GM23338 (cell line): Measurements from ENCODE around the gene KRT78. TPM values are rescaled to one million over a fixed set of nuclear protein-coding genes. Genes with fewer than 3 reads are reported as not detected.

Experiments
- ATAC-seq: fragments of 200-7000 bp; cut with Tn5 transposase; 3 replicates; pipeline ENCODE4 v1.9.1; 2020
- DNase-seq: peaks from one replicate; pipeline ENCODE4 v3.0.0-alpha.2; 2015; ENCODE audit warnings: low spot score
- H2AFZ ChIP-seq: fragments of 200-600 bp; sonication (generic); 2 replicates; pipeline ENCODE4 v1.8.0; 2016; ENCODE audit warnings: antibody characterized with exemption, mild to moderate bottlenecking, moderate library complexity
- H3F3A ChIP-seq: fragments of 200-600 bp; sonication (generic); replicated peaks from 2 replicates; pipeline ENCODE4 v1.8.0; 2017; ENCODE audit warnings: antibody characterized with exemption, mixed run types, low read depth
- H3K27ac ChIP-seq: fragments of 200-600 bp; sonication (generic); 2 replicates; pipeline ENCODE4 v1.6.1; 2016; ENCODE audit warnings: low read depth
- H3K27me3 ChIP-seq: fragments of 200-600 bp; sonication (generic); 2 replicates; pipeline ENCODE4 v1.8.0; 2016; ENCODE audit warnings: mild to moderate bottlenecking, mixed run types, moderate library complexity; ENCODE audit not compliant: insufficient read depth
- H3K36me3 ChIP-seq: fragments of 200-600 bp; sonication (generic); 2 replicates; pipeline ENCODE4 v1.8.0; 2016; ENCODE audit warnings: mild to moderate bottlenecking; ENCODE audit not compliant: insufficient read depth
- H3K4me1 ChIP-seq: fragments of 200-600 bp; sonication (generic); 2 replicates; pipeline ENCODE4 v1.8.0; 2016; ENCODE audit warnings: mild to moderate bottlenecking, moderate library complexity; ENCODE audit not compliant: insufficient read depth
- H3K4me2 ChIP-seq: fragments of 200-600 bp; sonication (generic); 2 replicates; pipeline ENCODE4 v1.7.1; 2017; ENCODE audit warnings: mixed run types
- H3K4me3 ChIP-seq: fragments of 200-600 bp; sonication (generic); 2 replicates; pipeline ENCODE4 v1.6.1; 2016; ENCODE audit warnings: mixed run types
- H3K79me2 ChIP-seq: fragments of 200-600 bp; sonication (generic); replicated peaks from 2 replicates; pipeline ENCODE4 v1.8.0; 2017; ENCODE audit warnings: mild to moderate bottlenecking; ENCODE audit not compliant: insufficient read depth
- H3K9me2 ChIP-seq: fragments of 200-600 bp; sonication (generic); 2 replicates; pipeline ENCODE4 v1.8.0; 2017; ENCODE audit not compliant: insufficient read depth
- H4K20me1 ChIP-seq: fragments of 200-600 bp; sonication (generic); replicated peaks from 2 replicates; pipeline ENCODE4 v1.8.0; 2017; ENCODE audit warnings: mild to moderate bottlenecking; ENCODE audit not compliant: insufficient read depth
- H3K27ac Mint-ChIP-seq: 2 replicates; pipeline ENCODE4 v1.8.0; 2020; ENCODE audit warnings: inconsistent platforms, mild to moderate bottlenecking, moderate library complexity, mixed read lengths
- H3K27me3 Mint-ChIP-seq: 3 replicates; pipeline ENCODE4 v1.8.0; 2022; ENCODE audit warnings: low read depth, mild to moderate bottlenecking, moderate library complexity, mixed read lengths, inconsistent platforms; ENCODE audit not compliant: insufficient read depth, poor library complexity
- H3K36me3 Mint-ChIP-seq: 3 replicates; pipeline ENCODE4 v1.8.0; 2021; ENCODE audit warnings: low read depth, mild to moderate bottlenecking, inconsistent platforms, moderate library complexity, mixed read lengths
- H3K4me1 Mint-ChIP-seq: 3 replicates; pipeline ENCODE4 v1.8.0; 2020; ENCODE audit warnings: mild to moderate bottlenecking, inconsistent platforms, mixed read lengths
- H3K4me3 Mint-ChIP-seq: 3 replicates; pipeline ENCODE4 v1.8.0; 2021; ENCODE audit warnings: moderate library complexity, mild to moderate bottlenecking, inconsistent platforms, mixed read lengths
- H3K9me3 Mint-ChIP-seq: 3 replicates; pipeline ENCODE4 v1.8.0; 2020; ENCODE audit warnings: moderate library complexity, mild to moderate bottlenecking, inconsistent platforms, mixed read lengths
- CREB1 ChIP-seq: fragments of 250-450 bp; sonication (Bioruptor Pico); IDR thresholded peaks from 2 replicates; pipeline ENCODE4 v1.5.0; 2020; ENCODE audit warnings: low read depth, mild to moderate bottlenecking, moderate library complexity
- CTCF ChIP-seq, 2 experiments: fragments of 200-600 bp in 1 of 2; sonication (generic) in 1 of 2; conservative IDR thresholded peaks; 2 replicates each; pipeline versions ENCODE4 v1.5.1 to v1.6.1; 2016 to 2017; ENCODE audit warnings: antibody characterized with exemption in 2 of 2, low read depth in 2 of 2, mild to moderate bottlenecking in 2 of 2, moderate library complexity in 1 of 2
- JUNB ChIP-seq: IDR thresholded peaks from one replicate; pipeline ENCODE4 v1.6.1; 2016; ENCODE audit warnings: antibody characterized with exemption; ENCODE audit not compliant: unreplicated experiment
- POLR2AphosphoS5 ChIP-seq: IDR thresholded peaks from 2 replicates; pipeline ENCODE4 v1.6.1; 2016; ENCODE audit warnings: antibody characterized with exemption, low read depth
- REST ChIP-seq: IDR thresholded peaks from one replicate; pipeline ENCODE4 v1.6.1; 2018; ENCODE audit warnings: antibody characterized with exemption; ENCODE audit not compliant: unreplicated experiment
- STAT1 ChIP-seq: IDR thresholded peaks from one replicate; pipeline ENCODE4 v1.6.1; 2016; ENCODE audit warnings: antibody characterized with exemption; ENCODE audit not compliant: unreplicated experiment
- ZNF114 ChIP-seq: fragments of 250-450 bp; sonication (Bioruptor Pico); IDR thresholded peaks from 2 replicates; pipeline ENCODE4 v1.5.0; 2020; ENCODE audit warnings: mild to moderate bottlenecking, moderate library complexity
- ZNF331 ChIP-seq: fragments of 250-450 bp; sonication (Bioruptor Pico); IDR thresholded peaks from 2 replicates; pipeline ENCODE4 v1.5.0; 2020; ENCODE audit warnings: low read depth, mild to moderate bottlenecking, moderate library complexity
- ZNF462 ChIP-seq: fragments of 250-450 bp; sonication (Bioruptor Pico); IDR thresholded peaks from 2 replicates; pipeline ENCODE4 v1.5.0; 2020; ENCODE audit warnings: mild to moderate bottlenecking, moderate library complexity
- polyA plus RNA-seq: library from polyadenylated mRNA; unstranded; fragments of >200 nt; fragmentation: Nextera tagmentation; extraction: Ambion mirVana; gene quantifications from 2 replicates; pipeline ENCODE4 v1.2.1, GENCODE V29; 2016
- total RNA-seq: library from RNA; depleted of rRNA; stranded (reverse); fragments of >200 nt; shearing (Covaris generic); gene quantifications from 2 replicates; pipeline ENCODE4 v1.2.3, GENCODE V29; 2014

KRT78 gene
- total and polyA plus RNA-seq, 2 experiments from 2014 or later = not detected

- no peak for TF ChIP-seq ZNF462
- no peak for TF ChIP-seq STAT1
- TF ChIP-seq REST = no peak
Measured at GRCh38 chr12:52834727-52835001, 14.1 kb downstream of the KRT78 start (continued).

- Histone ChIP-seq H3K4me3 (no peak within 1 kb of the TSS), H3K36me3 (no peaks in the 10 kb centered on the region), H3K4me1 (no peaks in the 10 kb centered on the region), H3K27me3 (no peaks in the 10 kb centered on the region), H3K9me2 (no peaks in the 10 kb centered on the region), H3F3A (no peaks in the 10 kb centered on the region), H2AFZ (no peak within 1 kb of the TSS), H3K79me2 (no peaks in the 10 kb centered on the region), H3K4me2 (no peak within 1 kb of the TSS), H4K20me1 (no peaks in the 10 kb centered on the region), H3K27ac (no peak within 1 kb of the TSS)
- Mint-ChIP-seq H3K4me3 (no peak within 1 kb of the TSS), H3K9me3 (no peaks in the 10 kb centered on the region), H3K27me3 (peaks cover 9% of the 10 kb centered on the region), H3K4me1 (no peaks in the 10 kb centered on the region; the same call in 2 of the 3 replicates), H3K27ac (no peak within 1 kb of the TSS), H3K36me3 (no peaks in the 10 kb centered on the region)
- ATAC-seq = no peak
- DNase-seq = no peak
- TF ChIP-seq POLR2AphosphoS5 (no peak), REST (no peak), ZNF331 (CRISPR knock-in tag) (no peak), CREB1 (CRISPR knock-in tag) (no peak), CTCF (conservative IDR thresholded peaks at IDR 0.05; ENCODE audit: low read depth in 2 of 2) (no peak), ZNF114 (no peak), JUNB (no peak)
Measured at GRCh38 chr12:52833922-52834726, 14.7 kb downstream of the KRT78 start, which contains the start of gene KRT79. Gene KRT79, minus strand, starts transcription at chr12:52834311. Its CDS starts 51 bp downstream, at chr12:52834260.
